HG03354 (cell line): ENCODE data around the gene MCCC2.
A peak's percentile ranks its signal among the peaks of the same experiment; 100 is the strongest.
"Not testable (repeated sequence)": the region's sequence is repeated elsewhere in the genome, so short reads cannot be mapped to it uniquely, and the experiment has no call there.

Source experiments
- ATAC-seq: cut with Tn5 transposase; IDR thresholded peaks from one replicate; pipeline ENCODE4 v1.9.1; 2021; ENCODE audit warnings: mild to moderate bottlenecking; ENCODE audit not compliant: unreplicated experiment, poor library complexity, severe bottlenecking

MCCC2 gene

DNA sequence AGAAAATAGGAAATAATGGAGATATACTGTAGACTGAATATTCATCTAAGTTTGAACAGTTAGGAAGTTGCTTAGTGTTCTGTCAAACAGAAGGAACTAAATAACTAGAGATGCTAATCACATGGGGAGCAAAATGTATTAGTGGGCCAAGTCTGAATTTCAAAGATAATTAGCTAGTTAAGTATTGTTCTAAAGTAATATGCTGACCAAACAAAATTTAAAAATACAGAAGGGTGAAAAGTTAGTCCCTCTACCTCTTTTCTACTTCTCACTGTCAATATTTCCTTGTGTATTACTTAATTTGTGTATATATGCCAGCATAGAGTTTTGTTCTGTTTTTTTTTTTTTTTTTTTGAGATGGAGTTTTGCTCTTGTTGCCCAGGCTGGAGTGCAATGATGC is 4.0 kb downstream of the MCCC2 start:
- no peak for ATAC-seq

DNA sequence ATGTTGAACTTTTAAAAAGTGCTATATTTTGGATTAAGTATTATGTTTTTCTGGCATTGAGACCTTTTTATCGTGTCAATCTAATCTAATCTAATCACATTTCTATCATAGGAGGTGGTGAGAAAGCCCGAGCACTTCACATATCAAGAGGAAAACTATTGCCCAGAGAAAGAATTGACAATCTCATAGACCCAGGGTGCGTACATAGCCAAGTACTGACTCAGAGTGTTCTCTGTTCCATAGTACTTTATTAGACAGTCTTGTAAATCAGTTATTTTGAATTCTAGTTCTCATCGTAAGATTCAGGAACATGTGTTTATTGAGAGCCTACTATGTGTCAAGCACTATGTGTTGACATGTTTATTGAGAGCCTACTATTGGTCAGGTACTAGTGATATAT is 9.0 kb downstream of the MCCC2 start:
- no peak for ATAC-seq

DNA sequence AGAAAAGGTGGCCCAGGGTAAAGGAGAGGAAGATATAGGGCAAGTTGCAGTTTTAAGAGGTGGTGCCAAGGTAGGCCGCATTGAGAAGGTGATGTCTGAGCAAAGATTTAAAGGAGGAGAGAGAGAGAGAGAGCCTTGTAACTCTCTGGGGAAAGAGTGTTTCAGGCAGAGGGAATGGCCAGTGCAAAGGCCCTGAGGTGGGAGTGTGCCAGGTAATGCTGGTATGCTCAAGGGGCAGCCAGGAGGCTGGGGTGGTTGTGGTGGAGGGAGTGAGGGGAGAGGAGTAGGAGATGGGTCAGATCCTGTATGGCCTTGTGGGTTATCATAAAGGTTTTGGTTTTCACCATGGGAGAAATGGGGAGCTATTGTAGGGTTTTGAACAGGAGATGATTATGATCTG is 9.9 kb downstream of the MCCC2 start:
- no peak for ATAC-seq

DNA sequence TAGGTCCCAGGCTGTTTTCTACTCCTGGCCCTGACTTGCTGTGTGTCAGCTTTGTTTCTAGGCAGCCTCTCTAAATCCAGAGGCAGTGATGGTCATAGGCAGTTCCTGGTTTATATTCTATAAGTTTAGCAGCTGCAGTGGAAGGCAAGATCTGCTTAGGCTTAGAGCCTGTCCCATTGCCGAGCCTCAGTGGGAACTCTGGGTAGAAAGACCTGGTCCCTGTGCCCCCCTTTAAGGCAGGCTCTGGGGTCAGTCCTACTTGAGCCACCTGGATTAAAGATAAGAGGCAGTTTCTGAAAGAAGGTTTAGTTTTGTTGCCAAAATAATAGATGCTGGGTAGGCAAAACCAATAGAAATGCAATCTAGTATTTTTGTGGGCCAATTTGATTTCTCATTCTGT is 13.6 kb downstream of the MCCC2 start:
- ATAC-seq: no peak

DNA sequence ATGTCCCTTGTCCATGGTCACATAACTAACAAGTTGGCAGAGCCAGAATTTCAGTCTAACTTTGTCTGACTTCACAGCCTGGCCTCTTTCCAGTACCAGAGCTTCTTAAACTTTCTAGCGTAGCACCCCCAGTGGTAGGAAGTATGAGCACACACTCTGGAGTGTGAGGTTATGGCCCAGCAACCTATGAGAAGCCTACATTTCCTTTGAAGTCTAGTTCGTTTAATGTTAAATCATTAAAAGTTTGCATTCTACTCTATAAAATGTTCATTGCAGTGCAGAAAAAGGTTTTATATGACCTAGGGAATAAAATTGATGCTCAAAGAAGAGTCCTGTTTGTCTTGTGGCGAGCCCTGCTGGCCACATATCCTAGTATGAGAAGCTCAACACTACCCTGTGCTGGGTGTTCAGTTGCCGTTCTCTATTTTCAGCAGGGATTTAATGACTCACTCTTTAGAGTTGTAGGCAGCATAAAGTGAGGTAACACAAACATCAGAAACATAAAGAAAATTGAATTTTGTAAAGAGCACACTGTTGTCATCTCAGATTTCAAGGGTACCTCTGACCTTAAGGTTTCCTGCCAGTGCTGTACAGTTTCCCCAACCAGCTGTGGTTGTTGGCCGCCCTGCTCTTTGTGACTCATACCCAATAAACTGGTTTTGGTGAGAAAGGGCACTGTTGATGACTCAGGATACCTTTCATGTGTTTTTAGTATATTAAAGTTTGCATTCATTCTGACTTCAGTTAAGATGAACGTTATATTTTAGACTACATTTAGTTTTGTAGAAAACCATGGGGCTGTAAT is 14.3 kb downstream of the MCCC2 start:
- ATAC-seq: peak; percentile 96

DNA sequence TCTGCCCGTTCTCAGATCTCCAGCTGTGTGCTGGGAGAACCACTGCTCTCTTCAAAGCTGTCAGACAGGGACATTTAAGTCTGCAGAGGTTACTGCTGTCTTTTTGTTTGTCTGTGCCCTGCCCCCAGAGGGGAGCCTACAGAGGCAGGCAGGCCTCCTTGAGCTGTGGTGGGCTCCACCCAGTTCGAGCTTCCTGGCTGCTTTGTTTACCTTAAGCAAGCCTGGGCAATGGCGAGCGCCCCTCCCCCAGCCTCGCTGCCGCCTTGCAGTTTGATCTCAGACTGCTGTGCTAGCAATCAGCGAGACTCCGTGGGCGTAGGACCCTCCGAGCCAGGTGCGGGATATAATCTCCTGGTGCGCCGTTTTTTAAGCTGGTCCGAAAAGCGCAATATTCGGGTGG is 22.8 kb downstream of the MCCC2 start:
- not testable (repeated sequence) for ATAC-seq

DNA sequence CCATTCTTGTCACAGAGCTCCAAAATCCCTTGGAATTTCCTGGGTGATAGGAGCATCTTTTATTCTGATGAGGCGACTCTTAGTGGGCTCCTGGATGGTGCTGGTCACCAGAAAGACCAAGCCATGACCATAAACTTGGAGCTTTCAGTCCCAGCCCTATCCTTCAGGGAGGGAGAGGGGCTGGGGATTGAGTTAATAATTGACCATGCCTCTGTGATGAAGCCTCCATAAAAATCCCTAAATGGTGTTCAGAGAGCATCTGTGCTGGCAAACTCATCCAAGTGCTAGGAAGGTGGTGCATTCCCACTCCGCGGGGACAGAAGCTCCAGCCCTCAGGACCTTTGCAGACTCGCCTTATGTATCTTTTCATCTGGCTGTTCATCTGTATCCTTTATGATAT is 28.7 kb downstream of the MCCC2 start:
- no peak for ATAC-seq

DNA sequence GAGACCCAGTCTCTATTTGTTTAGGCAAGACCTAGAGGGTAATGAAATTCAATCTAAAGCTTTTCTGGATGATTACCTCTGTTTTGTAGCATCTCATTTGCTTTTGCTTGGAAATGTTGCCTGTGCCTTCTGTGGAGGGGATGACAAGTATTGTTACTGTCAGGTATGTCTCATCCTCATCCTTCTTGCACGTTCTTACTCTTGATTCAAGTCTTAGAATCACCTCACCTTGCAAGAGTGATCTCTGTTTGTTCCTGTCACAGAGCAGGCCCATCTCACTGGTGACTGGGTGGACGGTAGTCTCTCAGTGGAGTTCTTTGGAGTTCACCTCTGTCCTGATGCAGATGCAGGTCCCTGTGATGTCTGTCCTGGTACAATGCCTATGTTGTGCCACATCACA is 33.5 kb downstream of the MCCC2 start:
- ATAC-seq: no peak

DNA sequence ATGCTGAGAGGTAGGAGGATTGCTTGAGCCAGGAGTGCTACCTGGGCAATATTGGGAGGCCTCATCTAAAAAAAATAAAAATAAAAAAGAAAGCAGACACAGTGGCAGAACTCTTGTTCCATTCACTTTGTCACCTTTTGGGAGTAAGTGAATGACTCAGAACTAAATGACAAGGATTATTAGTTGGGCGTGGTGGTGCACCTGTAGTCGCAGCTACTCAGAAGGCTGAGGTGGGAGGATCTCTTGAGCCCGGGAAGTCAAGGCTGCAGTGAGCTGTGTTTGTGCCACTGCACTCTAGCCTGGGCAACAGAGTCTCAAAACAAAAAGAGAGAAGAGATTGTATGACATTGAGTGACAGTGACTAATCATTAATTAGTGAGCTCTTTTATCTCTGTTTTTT is 34.1 kb downstream of the MCCC2 start:
- no peak for ATAC-seq

DNA sequence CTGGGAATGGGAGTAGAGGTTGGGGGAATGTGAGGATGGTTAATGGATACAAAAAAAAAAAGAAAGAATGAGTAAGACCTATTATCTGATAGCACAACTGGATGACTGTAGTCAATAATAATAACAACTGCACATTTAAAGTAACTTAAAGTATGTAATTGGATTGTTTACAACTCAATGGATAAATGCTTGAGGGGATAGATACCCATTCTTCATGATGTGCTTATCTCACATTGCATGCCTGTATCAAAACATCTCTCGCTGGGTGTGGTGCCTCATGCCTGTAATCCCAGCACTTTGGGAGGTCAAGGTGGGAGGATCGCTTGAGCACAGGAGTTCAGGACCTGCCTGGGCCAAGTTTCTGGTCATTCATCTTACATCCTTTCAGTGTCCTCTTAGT is 34.6 kb downstream of the MCCC2 start:
- ATAC-seq: no peak

DNA sequence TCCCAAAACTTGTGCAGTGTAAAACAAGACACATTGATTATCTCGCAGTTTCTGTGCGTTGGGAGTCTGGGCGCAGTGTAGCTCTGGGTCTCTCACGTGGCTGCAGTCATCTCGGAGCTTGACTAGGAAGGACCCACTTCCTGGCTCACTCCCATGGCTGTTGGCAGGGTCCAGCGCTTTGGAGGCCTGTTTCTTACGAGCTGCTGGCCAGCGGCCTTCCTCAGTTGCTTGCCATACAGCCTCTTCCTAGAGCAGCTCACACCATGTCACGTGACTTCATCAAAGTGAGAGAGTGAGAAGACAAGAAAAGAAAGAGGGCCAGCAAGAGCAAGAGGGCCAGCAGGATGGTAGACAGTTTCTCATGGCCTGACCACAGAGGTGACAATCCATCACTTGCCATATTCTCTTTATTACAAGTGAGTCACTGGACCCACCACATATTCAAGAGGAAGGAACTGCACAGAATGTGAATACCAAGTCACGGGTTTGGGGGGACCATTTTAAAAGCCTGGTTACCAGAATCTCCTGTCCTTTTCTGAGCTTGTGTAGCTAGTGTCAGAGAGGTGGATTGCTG is 36.2 kb downstream of the MCCC2 start:
- ATAC-seq: no peak

DNA sequence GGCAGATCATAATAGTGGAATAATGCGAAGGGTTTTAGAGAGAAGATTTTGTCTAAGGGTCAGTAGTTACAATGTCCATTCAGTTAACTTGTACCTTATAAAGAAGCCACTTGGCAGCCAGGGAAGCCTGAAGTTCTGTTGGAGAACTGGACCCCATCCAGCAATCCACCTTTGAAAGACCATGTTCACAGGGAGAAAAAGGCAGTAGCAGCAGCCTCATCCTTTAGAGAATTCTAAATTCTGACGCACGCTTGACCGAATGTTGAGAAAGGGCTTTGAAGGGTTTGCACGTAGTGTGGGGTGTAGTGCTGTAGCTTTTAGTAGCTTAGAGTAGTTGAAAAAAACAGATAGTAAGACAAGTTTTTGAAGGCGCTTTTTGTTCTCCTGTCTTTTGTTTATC is 42.8 kb downstream of the MCCC2 start:
- ATAC-seq: no peak

DNA sequence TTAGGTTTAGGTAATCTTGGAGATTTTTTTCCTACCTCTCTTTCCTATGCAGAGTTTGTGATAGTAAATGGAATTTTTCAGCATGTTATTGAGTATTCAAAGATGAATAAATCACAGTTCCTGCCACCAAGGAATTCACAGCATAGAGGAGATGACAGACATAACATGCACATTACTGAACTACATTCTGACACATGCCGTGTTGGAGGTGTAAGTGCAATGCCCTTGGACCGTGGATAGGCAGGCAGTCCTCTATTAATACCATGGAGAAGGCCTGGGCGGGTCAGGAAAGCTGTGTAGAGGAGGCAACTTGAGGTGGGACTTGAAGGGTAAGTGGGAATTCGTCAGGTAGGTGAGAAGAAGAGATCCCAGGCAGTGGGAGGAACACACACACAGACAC is 43.9 kb downstream of the MCCC2 start:
- ATAC-seq: no peak

DNA sequence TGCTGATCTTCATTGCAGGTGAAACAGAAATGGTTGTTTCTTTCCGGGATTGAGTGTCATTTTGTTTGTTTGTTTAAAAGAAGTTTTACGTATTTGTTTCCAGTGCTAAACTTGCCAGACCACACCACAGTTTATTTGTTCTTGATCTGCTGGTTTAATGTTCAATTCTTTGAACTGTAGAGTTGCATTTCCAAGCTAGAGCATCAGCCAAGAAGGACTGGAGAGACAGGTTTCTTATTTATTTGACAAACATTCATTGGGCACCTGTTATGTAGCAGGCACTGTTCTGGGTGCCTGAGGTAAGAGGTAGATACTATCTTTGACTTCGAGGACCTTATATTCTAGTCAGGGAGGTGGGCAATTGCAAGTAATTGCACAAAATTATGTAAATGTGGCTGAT is 45.0 kb downstream of the MCCC2 start:
- no peak for ATAC-seq

DNA sequence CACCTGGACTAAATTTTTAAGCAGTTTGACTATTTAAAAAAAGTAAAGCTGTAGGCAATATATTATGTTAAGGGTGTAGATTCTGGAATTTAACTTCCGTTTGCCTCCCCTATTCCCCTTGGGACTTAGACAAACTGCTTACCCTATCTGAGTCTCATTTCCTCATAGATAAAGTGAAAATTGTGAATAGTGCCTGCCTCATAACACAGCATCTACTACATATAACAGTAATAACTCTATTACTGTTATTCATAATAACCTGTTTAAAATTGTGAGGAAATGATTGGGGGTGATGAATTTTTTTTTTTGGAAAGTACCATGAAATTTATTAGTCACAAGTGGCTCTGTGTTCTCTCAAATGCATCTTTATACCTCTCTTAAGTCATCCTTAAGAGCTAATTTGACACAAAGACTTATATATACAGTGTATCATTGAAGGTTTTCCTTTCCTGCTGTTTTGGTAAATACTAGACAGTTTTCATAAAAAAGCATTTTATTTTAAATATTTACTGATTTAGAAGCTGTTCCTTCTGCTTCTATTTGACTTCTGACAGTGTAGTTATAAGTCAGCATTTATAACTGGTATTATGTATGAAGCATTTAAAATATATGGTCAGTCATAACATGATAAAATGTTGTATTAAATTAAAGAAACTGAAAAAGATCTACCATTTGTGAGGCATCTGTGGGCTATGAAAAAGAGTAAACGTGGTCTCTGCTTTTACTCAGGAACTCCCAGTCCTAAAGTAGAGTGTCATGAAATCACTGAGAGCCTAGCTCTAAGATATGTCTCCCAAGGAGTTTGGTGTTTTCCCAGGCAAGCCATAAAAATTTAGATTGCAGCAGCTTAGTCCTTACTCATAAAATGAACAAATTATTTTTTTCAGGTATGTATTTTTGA is 46.4 kb downstream of the MCCC2 start:
- ATAC-seq: peak; percentile 67

DNA sequence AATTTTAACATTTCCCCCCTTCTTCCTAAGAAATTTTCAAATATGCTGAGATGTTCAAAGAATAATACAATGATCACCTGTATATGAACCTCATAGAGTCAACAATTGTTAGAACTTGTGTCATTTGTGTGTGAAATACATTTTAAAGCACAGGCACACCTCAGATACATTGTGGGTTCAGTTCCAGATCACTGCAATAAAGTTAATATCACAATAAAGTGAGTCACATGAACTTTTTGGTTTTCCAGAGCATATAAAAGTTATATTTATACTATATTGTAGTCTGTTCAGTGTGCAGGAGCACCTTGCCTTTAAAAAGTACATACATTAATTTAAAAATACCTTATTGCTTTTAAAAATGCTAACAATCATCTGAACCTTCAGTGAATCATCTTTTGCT is 50.0 kb downstream of the MCCC2 start:
- ATAC-seq: no peak

DNA sequence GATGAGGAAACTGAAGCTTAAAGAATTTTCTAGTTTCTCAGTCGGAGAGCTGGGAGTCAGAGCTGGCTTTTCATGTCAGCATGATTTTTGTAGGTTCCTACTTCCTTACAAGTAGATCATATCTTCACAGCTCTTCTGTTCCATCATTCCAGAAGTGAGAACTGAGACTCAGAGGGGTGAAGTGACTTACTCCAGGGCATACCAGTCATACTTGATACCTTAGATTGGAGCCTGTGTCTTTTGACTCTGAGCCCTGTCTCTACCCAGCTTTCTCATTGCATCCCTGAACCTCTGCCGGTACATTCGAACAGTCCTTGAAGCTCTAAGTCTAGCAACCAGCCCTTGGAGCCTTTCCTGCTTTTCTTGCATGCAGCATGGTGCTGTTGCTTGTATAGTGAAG is 53.3 kb downstream of the MCCC2 start:
- no peak for ATAC-seq

DNA sequence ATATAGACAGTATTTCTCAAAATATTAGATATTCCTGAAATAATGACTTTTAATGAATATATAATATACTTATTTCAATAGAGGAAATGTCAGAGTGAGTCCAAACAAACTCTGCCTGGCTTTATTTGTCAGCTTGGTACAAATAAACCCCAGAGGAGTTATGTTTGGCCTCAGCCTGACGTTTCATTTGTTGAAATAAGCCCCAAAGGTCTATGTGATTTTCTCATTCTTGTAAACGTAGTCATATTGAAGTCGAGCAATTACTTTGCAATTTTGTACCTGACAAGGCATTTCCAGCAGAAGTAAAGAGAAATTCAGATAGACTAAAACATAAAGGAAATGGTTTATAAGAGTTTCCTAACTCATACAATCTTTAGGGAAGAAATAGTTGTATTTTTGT is 57.9 kb downstream of the MCCC2 start:
- ATAC-seq: no peak

DNA sequence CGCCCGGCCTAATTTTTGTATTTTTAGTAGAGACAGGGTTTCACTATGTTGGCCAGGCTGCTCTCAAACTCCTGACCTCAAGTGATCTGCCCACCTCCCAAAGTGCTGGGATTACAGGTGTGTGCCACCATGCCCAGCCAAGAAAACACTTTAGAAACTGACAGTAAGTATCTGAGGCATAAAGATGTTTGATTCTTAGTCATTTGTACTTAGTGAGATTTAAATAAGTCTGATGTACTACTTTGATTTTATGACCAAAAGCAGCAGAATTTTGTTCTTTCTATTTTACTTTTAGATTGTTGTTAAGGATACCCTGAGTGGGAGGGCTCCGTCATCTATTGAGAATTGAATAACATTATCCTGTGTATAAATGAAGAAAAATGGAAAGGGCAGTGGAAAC is 63.8 kb downstream of the MCCC2 start:
- ATAC-seq: not testable (repeated sequence)

DNA sequence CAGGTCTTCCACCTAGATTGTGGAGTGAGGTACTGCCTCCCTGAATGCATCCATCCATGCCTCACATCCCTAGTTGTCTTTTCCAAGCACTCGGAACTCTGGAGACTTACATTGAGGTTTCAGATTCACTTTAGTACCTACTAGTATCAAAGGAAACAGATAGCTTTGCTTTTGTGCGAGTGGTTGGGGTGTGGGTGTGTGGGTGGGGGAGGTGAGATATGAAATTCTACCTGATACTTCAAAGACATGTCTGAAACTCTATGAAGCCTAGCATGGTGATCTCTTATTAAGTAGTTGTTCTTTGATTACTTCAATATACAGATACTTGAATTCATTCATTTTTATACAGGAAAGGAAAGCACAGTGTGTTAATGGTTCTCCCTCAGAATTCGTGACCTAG is 64.4 kb downstream of the MCCC2 start:
- no peak for ATAC-seq

DNA sequence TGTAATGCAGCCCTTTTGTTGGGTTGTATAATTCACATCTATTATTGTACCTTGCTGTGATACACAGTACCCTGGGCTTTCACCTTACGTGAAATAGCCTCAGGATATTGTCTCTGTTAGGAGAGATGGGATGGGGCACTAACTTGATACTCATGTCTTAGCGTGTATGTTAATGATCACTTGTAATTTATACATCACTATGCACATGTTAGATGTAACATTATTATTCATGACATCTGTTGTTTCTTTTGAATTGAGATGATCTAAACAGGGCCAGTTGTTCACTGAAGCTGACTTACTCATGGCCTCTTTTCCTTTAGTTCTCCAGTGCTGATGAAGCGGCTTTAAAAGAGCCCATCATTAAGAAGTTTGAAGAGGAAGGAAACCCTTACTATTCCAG is 65.2 kb downstream of the MCCC2 start:
- no peak for ATAC-seq
